Suppressor macrophage treated with lipopolysaccharide for 4 hours (primary cell): Measurements from ENCODE around the gene SULT4A1.
A peak's percentile ranks its signal among the peaks of the same experiment; 100 is the strongest.
"Not testable (repeated sequence)": the region's sequence is repeated elsewhere in the genome, so short reads cannot be mapped to it uniquely, and the experiment has no call there.

Experiments used
- DNase-seq: peaks from one replicate; pipeline ENCODE4 v3.0.0-alpha.2; 2020

Gene SULT4A1

GRCh38 chr22:43862074-43862881, at the start of gene SULT4A1:
Gene SULT4A1 (minus strand): TSS chr22:43862513. CDS start chr22:43862382, 131 bp downstream.
- DNase-seq: no peak

DNA sequence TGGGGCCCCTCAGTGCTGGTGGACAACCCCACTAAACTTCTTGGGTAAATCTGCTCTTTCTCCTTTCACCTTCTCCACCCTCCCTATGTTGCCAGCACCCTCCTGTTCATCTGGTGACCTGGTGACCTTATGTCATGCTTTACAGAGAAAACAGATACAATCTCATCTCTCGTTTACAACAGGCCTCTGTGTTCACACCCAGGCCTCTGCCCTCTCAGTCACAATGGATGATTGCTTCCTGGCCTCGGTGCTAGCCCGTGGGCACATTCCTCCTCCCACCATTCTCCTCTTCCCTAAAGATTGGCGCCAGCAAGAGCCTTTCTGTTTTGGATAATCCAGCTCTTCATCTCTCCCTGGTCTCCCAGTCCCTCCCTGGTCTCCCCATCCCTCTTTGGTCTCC, 49.0 kb upstream of the SULT4A1 start:
- DNase-seq: no peak

DNA sequence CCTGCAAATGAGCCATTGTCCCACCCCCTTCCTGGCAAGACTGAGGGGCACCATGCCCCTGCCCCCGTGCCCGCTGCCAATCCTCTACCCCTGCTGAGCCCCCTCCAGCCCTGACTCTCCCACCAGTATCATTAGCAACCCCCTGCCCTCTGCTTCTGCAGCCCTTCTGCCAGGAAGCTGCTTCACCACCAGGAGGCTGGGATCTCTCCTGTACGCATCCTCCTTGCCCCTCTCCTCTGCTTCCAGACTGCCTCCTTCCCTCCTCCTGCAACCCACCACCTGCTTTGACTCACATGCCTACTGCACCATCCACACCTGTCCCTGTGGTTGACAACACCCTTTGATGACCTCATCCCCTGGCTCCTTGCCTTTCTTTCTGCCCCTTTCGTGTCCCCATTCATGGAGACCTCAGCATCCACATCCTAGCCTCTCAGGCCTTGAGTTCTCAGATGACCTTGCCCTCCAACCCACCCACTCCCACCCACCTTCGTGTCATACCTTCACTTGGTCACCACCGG, 47.9 kb upstream of the SULT4A1 start:
- DNase-seq: no peak

DNA sequence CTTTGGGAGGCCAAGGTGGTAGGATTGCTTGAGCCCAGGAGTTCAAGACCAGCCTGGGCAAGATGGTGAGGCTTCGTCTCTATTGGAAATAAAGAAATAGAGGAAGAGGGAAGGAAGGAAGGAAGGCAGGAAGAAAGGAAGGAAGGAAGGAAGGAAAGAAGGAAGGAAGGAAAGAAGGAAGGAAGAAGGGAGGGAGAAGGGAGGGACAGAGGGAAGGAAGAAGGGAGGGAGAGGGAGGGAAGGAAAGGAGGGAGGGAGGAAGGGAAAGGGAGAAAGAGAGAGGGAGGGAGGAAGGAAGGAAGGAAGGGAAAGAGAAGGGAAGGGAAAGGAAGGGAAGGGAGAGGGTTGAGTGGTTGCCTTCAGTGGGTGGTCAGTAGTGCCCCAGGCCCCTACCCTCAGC, 47.4 kb upstream of the SULT4A1 start:
- no peak for DNase-seq

DNA sequence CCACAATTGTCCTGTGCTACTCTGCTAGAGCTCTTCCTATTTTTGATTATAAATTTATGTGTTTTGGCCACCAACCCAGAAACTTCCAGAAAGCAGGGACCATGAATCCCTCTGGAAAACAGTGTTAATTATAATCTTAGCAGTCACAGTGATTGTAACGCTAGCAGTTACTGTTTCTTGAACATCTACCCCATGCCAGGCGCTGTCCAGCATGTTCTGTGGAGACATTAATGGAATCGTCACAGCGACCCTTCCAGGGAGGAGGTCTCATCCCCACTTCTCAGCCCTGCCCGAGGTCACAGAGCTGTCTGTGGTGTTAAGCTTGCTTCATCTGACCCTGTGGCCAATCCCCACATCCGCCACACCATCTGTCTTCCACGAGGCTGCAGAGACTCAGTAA, 43.4 kb upstream of the SULT4A1 start:
- no peak for DNase-seq

DNA sequence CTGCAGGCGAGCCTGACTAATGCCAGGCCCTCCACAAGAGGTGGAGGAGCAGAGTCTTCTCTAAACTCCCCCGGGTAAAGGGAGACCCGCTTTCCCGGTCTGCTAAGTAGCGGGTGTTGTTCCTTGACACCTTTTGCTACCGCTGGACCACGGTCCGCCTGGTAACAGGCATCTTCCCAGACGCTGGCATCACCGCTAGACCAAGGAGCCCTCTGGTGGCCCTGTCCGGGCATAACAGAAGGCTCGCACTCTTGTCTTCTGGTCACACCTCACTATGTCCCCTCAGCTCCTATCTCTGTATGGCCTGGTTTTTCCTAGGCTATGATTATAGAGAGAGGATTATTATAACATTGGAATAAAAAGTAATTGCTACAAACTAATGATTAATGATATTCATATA, 42.1 kb upstream of the SULT4A1 start:
- DNase-seq: not testable (repeated sequence)

DNA sequence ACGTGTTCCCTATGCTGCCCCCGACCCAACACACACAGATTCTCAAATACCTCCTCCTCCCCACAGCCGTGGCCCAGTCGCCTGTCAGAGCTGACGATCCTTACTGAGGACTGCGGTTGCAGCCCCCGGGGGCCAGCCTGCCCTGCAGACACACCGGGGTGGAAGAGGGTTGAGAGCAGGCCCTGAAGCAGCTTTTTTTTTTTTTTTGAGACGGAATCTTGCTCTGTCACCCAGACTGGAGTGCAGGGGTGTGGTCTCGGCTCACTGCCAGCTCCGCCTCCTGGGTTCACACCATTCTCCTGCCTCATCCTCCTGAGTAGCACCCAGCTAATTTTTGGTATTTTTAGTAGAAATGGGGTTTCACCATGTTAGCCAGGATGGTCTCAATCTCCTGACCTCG, 40.7 kb upstream of the SULT4A1 start:
- DNase-seq: not testable (repeated sequence)

- DNase-seq: no peak
Measured at GRCh38 chr22:43901976-43902643, 39.8 kb upstream of the SULT4A1 start.

DNA sequence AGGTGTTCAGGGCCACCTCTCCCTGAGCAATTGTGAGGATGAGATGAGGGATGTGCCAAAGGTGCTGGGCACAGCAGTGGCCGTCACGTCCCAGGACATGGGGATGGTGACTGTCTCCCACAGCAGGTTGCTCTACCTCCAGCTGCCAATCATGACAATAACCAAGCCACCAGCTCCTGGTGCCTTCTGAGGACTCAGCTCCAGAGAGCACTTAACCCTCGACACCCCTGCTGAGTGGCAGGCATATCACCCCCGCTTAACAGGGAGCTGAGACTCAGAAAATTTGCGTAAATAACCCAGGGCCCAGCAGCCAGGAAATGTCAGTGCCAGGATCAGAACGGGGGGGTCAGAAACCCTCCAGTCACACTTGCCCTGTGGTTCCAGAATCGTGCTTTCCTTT, 37.9 kb upstream of the SULT4A1 start:
- no peak for DNase-seq

- DNase-seq: no peak
Measured at GRCh38 chr22:43897751-43898261, 35.5 kb upstream of the SULT4A1 start.

DNA sequence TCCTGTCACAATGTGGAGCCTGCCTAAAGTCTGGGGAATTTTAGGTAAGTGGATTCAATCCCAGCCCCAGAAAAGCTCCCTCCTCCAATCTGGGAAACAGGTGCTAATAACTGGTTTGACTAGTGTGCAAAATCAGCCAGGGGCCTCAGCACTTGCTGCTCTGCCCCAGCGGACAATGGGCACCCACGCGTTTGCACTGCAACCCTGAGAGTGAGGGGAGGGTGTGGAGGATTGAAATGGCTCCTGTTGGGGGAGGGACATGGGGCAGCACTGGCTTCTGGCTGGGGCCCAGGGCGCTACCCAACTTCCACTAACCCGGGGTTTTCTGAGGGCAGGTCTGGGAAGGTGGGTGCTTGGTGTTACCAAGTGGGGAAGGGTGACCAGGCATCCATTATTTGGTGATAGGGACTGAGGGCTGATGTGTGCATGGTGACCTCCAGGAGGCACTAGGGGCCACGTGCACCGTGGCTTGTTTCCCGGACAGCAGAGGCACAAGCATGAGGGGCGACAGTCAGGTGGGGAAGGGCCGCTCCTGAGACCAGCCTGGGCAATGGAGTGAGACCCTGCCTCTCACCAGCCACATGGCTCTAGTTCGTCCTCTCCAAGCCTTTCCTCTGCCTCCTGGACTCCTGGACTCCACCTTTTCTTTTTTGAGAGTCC, 33.8 kb upstream of the SULT4A1 start:
- DNase-seq: no peak

DNA sequence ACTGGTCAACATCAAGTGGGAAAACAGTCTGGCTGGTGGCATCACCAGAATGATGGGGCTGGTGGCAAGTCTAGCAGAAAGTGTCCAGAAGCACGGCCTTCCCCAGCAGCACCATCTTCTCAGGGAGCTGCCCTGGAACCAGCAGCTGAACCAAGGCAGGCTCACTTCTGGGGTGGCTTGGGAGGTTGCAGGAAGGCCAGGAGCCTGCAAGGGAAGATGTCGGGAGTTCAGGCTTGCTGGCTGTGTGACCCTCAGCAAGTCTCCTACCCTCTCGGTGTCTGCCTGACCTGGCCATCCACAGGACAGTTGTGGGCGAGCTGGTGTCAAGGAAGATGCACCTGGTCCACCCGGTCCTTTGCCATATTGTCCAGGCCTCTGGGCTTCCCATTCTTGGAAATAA, 31.8 kb upstream of the SULT4A1 start:
- DNase-seq: no peak

GRCh38 chr22:43893266-43893665, 31.0 kb upstream of the SULT4A1 start:
- DNase-seq: no peak

DNA sequence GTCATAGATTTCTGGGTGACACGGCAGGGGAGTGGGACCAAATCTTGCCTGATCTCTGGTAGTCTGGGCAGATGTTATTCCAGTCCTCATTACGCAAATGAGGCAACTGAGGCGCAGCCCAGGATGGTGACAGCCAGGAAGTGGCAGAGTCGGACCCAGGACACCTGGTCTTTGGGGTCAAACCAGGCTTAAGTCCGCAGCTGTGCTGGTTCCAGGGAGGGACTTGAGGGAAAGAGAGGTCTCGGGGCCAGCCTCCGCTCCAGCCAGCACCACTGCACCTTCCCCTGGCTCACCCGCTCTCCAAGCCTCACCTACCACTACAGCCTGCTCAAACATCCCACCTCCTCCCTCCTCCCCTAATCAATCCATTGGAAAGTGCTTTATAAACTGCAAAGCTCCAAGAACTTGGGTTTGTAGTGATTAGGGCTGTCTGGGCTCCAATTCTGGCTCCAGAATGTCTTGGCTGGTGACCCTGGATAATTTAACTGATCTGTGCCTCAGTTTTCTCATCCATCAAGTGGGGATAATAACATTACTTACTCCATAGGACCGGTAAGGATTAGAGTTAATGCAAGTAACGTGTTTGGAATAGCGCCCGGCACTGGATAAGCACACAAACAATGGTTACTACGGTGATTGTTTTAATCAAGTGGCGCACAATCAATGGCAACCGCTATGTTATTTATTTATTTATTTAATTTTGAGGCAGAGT, 30.0 kb upstream of the SULT4A1 start:
- DNase-seq: no peak

GRCh38 chr22:43891360-43892182, 29.3 kb upstream of the SULT4A1 start, which contains the start of gene PNPLA5:
Gene PNPLA5 (minus strand): TSS chr22:43892013. CDS start chr22:43891880, 133 bp downstream.
- peak; percentile 36 for DNase-seq

GRCh38 chr22:43890901-43891331, 28.6 kb upstream of the SULT4A1 start:
- DNase-seq: no peak

GRCh38 chr22:43889860-43890253, 27.5 kb upstream of the SULT4A1 start:
- DNase-seq: no peak

DNA sequence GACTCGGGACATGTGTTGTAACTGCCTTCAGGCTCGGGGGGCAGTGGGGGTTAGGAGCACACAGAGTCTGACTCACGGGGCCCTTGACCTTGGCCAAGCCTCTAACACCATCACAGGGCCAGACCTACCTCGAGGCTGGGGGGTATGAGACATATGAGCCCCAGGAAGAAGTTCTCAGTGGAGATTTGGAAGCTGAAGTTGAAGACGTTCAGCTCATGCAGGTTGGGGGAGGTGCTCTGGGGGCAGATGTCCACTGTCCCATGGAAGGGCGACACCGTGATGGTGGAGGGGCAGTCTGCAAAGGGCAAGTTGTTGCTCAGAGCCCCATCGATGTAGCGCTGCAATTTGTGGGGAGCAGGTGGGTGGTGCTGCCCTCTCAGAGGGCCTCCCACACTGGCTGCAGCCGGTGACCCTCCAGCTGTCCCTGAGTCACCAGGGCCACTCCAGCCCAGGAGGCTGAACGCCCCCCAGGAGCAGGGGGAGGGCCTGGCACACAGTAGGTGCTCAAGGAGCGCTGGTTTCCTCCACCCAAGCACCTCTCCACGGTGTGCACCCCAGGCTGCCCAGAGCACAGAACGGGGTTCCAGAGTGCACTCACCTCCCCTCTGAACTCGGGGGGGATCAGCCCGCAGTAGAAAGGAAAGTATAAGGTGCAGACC, 27.0 kb upstream of the SULT4A1 start:
- no peak for DNase-seq

DNA sequence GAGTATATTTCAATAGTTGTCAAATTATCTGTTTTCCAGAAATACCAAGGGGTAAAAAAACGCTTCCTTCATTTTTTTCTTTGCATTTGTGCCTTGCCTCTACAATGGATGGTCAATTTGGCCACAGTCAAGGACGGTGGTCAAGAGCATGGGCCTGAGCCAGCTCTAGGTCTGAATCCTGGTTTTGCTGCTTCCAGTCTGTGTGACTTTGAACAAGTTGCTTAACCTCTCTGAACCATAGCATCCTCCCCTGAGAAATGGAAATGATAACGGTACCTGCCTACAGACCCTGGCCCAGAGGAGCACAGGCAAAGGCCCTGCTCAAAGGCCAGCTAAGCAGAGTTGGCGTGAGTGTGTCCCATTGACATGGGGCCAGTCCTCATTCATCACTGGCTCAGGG, 26.4 kb upstream of the SULT4A1 start:
- DNase-seq: no peak

- DNase-seq: no peak
Measured at GRCh38 chr22:43887391-43887790, 25.1 kb upstream of the SULT4A1 start.

GRCh38 chr22:43886231-43886630, 23.9 kb upstream of the SULT4A1 start:
- no peak for DNase-seq
